BE2C (cell line): Measurements from ENCODE around the gene HTRA3.

Source experiments
- DNase-seq: peaks from one replicate; pipeline ENCODE4 v3.0.0-alpha.2; 2020
- H3K27me3 ChIP-seq: fragments of 250-450 bp; sonication (Bioruptor Pico); 2 replicates; pipeline ENCODE4 v1.5.1; 2020; ENCODE audit warnings: mild to moderate bottlenecking
- H3K36me3 ChIP-seq: fragments of 250-450 bp; sonication (Bioruptor Pico); 2 replicates; pipeline ENCODE4 v1.5.1; 2020; ENCODE audit warnings: mild to moderate bottlenecking
- H3K4me1 ChIP-seq: fragments of 250-450 bp; sonication (Bioruptor Pico); 2 replicates; pipeline ENCODE4 v1.5.1; 2020
- H3K4me3 ChIP-seq: 2 replicates; pipeline ENCODE4 v1.5.1; 2011; ENCODE audit warnings: low read depth, low read length
- H3K9me3 ChIP-seq: fragments of 250-450 bp; sonication (Bioruptor Pico); 2 replicates; pipeline ENCODE4 v1.5.1; 2020
- TF ChIP-seq, protein P1 (sequence below): IDR thresholded peaks from 2 replicates; pipeline ENCODE4 v1.5.1; 2012; ENCODE audit warnings: mild to moderate bottlenecking, low read depth, low read length

Gene HTRA3

DNA sequence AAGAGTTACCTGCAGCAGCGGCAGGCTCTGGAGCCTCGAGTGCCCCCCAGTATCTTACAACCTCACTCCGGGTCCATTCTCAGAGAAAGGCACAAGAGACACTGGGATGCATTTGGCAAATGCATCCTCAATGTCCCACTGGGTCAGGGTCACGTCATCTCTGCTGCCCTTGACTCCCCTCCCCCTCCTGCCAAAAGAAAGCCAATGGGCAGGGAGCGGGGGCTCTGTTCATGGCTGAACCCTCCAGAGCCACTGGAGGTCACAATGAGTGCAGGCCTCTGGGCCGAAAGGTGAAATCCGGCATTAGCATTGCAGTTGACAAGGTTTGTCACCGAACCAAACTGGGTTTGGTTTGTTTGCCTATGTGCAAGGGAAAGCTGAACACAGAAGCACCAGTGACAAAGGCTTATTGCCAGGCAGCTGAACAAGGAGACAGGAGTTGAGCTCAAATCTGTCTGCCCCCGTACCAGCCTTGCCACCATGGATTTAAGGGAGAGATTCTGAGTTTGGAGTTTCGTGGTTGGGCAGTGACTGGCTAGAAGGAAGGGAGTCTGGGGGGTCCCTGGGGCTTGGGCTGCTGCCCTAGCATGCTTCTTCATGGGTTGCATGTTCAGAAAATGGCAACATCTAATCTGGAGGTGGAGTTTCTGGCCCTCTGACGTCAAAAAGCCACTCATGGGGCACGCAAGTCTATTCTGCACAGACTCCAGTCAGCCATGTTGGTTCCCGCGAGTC lies 64.3 kb downstream of the HTRA3 start:
- TF ChIP-seq, protein P1, sequence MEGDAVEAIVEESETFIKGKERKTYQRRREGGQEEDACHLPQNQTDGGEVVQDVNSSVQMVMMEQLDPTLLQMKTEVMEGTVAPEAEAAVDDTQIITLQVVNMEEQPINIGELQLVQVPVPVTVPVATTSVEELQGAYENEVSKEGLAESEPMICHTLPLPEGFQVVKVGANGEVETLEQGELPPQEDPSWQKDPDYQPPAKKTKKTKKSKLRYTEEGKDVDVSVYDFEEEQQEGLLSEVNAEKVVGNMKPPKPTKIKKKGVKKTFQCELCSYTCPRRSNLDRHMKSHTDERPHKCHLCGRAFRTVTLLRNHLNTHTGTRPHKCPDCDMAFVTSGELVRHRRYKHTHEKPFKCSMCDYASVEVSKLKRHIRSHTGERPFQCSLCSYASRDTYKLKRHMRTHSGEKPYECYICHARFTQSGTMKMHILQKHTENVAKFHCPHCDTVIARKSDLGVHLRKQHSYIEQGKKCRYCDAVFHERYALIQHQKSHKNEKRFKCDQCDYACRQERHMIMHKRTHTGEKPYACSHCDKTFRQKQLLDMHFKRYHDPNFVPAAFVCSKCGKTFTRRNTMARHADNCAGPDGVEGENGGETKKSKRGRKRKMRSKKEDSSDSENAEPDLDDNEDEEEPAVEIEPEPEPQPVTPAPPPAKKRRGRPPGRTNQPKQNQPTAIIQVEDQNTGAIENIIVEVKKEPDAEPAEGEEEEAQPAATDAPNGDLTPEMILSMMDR = no peak
- Histone ChIP-seq H3K4me3 (no peak overlapping the region), H3K4me1 (no peaks in the 10 kb centered on the region), H3K9me3 (0 out of 2 replicates have a peak, but pooled peaks cover 3% of the 10 kb centered on the region), H3K36me3 (no peaks in the 10 kb centered on the region), H3K27me3 (no peaks in the 10 kb centered on the region)
- DNase-seq = no peak

DNA sequence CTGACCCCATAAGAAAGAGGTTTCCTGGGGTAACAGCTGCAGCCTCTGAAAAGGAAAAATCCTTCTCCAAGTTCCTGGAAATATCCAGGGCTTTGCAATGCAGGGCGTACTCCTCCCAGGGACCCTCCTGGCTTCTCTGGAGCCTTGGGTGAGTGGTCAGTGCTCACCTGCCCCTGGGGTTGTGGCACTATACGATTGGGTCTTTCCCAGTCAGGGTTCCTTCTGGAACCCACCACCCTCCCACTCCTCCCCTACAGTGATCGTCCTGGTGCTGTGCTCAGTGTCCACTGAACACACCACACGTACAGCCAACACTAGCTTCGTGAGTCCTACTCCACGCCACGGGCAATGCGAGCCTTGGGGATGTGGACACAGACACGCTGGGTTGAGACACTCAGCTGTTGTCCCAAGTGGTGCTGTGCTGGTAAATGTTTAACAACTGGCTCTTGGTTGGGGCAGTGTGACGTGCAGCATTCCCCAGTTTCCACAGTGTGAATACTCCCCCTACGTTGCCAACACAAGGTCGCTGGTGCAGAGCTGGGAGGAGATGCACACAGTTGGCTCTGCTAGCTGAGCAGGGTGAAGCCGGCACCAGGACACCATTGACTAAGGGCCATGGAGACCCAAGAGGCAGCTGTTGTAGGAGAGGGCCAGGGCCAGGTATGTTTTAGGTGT lies 65.4 kb downstream of the HTRA3 start:
- 0 out of 2 replicates have a peak, but pooled peaks cover 3% of the 10 kb centered on the region for H3K9me3 ChIP-seq
- H3K4me1 ChIP-seq = no peaks in the 10 kb centered on the region
- H3K4me3 ChIP-seq = no peak overlapping the region
- no peaks in the 10 kb centered on the region for H3K36me3 ChIP-seq
- H3K27me3 ChIP-seq = no peaks in the 10 kb centered on the region
- DNase-seq = no peak
- TF ChIP-seq, protein P1 = no peak

DNA sequence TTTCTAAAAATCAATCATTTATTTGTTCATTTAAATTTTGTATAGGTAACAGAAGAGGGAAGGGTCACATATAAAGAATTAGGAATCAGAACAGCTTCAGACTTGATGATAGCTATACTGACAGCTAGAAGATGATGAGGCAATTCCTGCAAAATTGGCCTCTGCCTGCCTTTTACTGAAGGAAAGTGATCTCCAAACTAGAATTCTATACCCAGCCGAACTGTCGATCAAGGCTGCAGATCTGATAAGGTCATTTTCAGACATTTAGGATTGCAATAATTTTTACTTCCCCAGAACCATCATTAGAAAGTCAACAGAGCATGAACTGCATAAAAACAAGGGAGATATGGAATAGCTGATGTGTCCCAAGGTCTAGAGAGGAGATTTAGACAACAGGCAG lies 66.3 kb downstream of the HTRA3 start:
- no peak for DNase-seq
- Histone ChIP-seq H3K27me3 (no peaks in the 10 kb centered on the region), H3K4me3 (no peak overlapping the region), H3K9me3 (0 out of 2 replicates have a peak, but pooled peaks cover 3% of the 10 kb centered on the region), H3K4me1 (no peaks in the 10 kb centered on the region), H3K36me3 (no peaks in the 10 kb centered on the region)
- TF ChIP-seq, protein P1 = no peak

DNA sequence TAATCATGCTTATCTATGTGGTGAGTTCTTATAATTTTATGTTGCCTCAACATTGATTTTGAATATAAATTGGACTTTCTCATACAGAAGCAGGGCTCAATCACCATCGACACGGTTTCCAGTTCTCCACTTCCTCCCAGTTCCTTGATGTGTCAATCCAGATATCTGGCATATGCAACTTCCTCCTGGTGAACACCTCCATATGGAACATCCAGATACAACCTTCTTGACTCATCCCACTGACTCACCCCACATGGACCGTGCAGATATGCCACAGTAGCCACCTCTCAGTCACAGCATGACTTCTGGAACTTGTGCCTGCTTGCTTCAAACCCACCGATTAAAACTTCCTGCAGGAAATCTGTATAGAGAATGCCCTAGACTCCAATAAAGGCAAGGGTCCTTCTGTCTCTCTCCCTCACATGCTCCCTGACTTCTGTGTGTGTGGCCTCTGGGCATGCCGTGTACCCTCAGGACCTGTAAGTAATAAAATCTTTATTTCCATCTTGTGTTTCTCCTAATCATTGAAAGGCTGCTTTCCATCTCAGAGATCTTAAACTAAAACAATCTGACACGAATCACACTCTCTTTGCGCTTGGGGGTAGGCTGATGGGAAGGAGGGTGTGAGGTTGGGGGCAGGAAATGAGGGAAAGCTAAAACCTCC lies 67.0 kb downstream of the HTRA3 start:
- Histone ChIP-seq H3K9me3 (0 out of 2 replicates have a peak, but pooled peaks cover 3% of the 10 kb centered on the region), H3K36me3 (no peaks in the 10 kb centered on the region), H3K4me1 (no peaks in the 10 kb centered on the region), H3K27me3 (no peaks in the 10 kb centered on the region), H3K4me3 (no peak overlapping the region)
- TF ChIP-seq, protein P1 = no peak
- DNase-seq = no peak

DNA sequence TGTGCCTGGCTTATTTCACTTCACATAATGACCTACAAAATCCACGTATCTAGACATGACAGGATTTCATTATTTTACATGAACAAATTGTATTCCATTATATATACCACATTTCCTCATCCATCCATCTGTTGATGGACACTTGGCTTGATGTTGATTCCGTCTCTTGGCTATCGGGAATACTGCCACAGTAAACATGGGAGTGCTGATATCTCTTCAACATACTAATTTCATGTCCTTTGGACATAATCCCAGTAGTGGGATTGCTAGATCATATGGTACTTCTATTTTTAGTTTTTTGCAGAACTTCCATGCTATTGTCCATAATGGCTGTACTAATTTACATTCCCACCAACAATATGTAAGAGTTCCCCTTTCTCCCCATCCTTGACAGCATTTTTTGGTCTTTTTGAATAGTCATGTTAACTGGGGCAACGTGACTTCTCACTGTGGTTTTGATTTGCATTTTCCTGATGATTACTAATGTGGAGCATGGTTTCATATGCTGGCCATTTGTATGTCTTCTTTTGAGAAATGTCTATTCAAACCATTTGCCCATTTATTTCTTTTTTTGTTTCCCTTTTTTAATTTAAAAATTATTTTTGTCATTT lies 68.9 kb downstream of the HTRA3 start:
- no peaks in the 10 kb centered on the region for H3K4me1 ChIP-seq
- no peaks in the 10 kb centered on the region for H3K27me3 ChIP-seq
- H3K9me3 ChIP-seq = 0 out of 2 replicates have a peak, but pooled peaks cover 3% of the 10 kb centered on the region
- TF ChIP-seq, protein P1 = no peak
- no peak for DNase-seq
- no peak overlapping the region for H3K4me3 ChIP-seq
- H3K36me3 ChIP-seq = no peaks in the 10 kb centered on the region
